ENCODE measurements around the gene KCTD21.

- TF ChIP-seq POLR2AphosphoS5 (IDR thresholded peaks at IDR 0.05; ENCODE audit: low read depth, low read length), result no peak
- TF ChIP-seq, protein P1, sequence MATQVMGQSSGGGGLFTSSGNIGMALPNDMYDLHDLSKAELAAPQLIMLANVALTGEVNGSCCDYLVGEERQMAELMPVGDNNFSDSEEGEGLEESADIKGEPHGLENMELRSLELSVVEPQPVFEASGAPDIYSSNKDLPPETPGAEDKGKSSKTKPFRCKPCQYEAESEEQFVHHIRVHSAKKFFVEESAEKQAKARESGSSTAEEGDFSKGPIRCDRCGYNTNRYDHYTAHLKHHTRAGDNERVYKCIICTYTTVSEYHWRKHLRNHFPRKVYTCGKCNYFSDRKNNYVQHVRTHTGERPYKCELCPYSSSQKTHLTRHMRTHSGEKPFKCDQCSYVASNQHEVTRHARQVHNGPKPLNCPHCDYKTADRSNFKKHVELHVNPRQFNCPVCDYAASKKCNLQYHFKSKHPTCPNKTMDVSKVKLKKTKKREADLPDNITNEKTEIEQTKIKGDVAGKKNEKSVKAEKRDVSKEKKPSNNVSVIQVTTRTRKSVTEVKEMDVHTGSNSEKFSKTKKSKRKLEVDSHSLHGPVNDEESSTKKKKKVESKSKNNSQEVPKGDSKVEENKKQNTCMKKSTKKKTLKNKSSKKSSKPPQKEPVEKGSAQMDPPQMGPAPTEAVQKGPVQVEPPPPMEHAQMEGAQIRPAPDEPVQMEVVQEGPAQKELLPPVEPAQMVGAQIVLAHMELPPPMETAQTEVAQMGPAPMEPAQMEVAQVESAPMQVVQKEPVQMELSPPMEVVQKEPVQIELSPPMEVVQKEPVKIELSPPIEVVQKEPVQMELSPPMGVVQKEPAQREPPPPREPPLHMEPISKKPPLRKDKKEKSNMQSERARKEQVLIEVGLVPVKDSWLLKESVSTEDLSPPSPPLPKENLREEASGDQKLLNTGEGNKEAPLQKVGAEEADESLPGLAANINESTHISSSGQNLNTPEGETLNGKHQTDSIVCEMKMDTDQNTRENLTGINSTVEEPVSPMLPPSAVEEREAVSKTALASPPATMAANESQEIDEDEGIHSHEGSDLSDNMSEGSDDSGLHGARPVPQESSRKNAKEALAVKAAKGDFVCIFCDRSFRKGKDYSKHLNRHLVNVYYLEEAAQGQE (IDR thresholded peaks at IDR 0.05; ENCODE audit: insufficient read depth in 1 of 2, low read depth in 2 of 2, low read length in 2 of 2), result no peak
- no peak for TF ChIP-seq TAF1 (IDR thresholded peaks at IDR 0.05; ENCODE audit: borderline replicate concordance, insufficient read depth, low read length)
- no peak for TF ChIP-seq SIN3A (IDR thresholded peaks at IDR 0.05; ENCODE audit: borderline replicate concordance, insufficient read depth, low read length)
- TF ChIP-seq FOXP2 (optimal IDR thresholded peaks at IDR 0.05; ENCODE audit: borderline replicate concordance, extremely low read depth, extremely low read length, insufficient read depth), result no peak
These were observed 16.5 kb downstream of the KCTD21 start for GRCh38 chr11:78171951-78172350.
